Endothelial cell of umbilical vein (primary cell): ENCODE measurements around the gene ACAP2.

Experiments used
- EZH2 ChIP-seq: IDR thresholded peaks from 2 replicates; pipeline ENCODE4 v1.6.1; 2012; ENCODE audit warnings: borderline replicate concordance, low read depth, mild to moderate bottlenecking, moderate library complexity, low read length, inconsistent platforms; ENCODE audit not compliant: severe bottlenecking
- FOS ChIP-seq: IDR thresholded peaks from 2 replicates; pipeline ENCODE4 v1.6.1; 2011; ENCODE audit warnings: mild to moderate bottlenecking, low read length, moderate library complexity, borderline replicate concordance; ENCODE audit not compliant: insufficient read depth
- GATA2 ChIP-seq: IDR thresholded peaks from 2 replicates; pipeline ENCODE4 v1.7.0; 2011; ENCODE audit warnings: low read depth, mild to moderate bottlenecking, moderate library complexity, mixed read lengths, low read length; ENCODE audit not compliant: insufficient read length, insufficient read depth
- JUN ChIP-seq: IDR thresholded peaks from 2 replicates; pipeline ENCODE4 v1.6.1; 2011; ENCODE audit warnings: borderline replicate concordance, low read depth; ENCODE audit not compliant: insufficient read length, insufficient read depth
- MAX ChIP-seq: IDR thresholded peaks from 2 replicates; pipeline ENCODE4 v1.6.1; 2011; ENCODE audit not compliant: insufficient read depth, insufficient read length
- MYC ChIP-seq: IDR thresholded peaks from one replicate; pipeline ENCODE4 v1.6.1; 2011; ENCODE audit warnings: mild to moderate bottlenecking, low read depth, low read length
- POLR2A ChIP-seq: IDR thresholded peaks from 2 replicates; pipeline ENCODE4 v1.6.1; 2012; ENCODE audit warnings: low read depth, mild to moderate bottlenecking, control low read depth, low read length
- POLR2AphosphoS5 ChIP-seq: IDR thresholded peaks from 2 replicates; pipeline ENCODE4 v1.6.1; 2012; ENCODE audit warnings: low read depth, mild to moderate bottlenecking, control low read depth, low read length, moderate library complexity; ENCODE audit not compliant: insufficient read depth
- TF ChIP-seq, protein P1 (sequence below), 2 donors: IDR thresholded peaks; 1 replicate in 1 of 2; 2 replicates in 1 of 2; pipeline ENCODE4 v1.5.1; 2011; ENCODE audit warnings: low read length in 2 of 2, mild to moderate bottlenecking in 2 of 2, moderate library complexity in 2 of 2, control low read depth in 1 of 2, inconsistent platforms in 1 of 2, low read depth in 1 of 2; ENCODE audit not compliant: insufficient read depth in 1 of 2; ENCODE audit errors: extremely low read depth in 1 of 2

- TF ChIP-seq EZH2 (no peak), POLR2AphosphoS5 (no peak), POLR2A (no peak), FOS (no peak), GATA2 (no peak), MAX (no peak), MYC (no peak), JUN (no peak)
- TF ChIP-seq, protein P1, sequence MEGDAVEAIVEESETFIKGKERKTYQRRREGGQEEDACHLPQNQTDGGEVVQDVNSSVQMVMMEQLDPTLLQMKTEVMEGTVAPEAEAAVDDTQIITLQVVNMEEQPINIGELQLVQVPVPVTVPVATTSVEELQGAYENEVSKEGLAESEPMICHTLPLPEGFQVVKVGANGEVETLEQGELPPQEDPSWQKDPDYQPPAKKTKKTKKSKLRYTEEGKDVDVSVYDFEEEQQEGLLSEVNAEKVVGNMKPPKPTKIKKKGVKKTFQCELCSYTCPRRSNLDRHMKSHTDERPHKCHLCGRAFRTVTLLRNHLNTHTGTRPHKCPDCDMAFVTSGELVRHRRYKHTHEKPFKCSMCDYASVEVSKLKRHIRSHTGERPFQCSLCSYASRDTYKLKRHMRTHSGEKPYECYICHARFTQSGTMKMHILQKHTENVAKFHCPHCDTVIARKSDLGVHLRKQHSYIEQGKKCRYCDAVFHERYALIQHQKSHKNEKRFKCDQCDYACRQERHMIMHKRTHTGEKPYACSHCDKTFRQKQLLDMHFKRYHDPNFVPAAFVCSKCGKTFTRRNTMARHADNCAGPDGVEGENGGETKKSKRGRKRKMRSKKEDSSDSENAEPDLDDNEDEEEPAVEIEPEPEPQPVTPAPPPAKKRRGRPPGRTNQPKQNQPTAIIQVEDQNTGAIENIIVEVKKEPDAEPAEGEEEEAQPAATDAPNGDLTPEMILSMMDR (IDR thresholded peaks at IDR 0.05; ENCODE audit: extremely low read depth in 1 of 2, insufficient read depth in 1 of 2, low read depth in 1 of 2, low read length in 2 of 2) = no peak
These were observed 180.9 kb downstream of the ACAP2 start for GRCh38 chr3:195261925-195262324.
